Stomach smooth muscle (tissue), 2 donors: Measurements from ENCODE around the gene DZIP1L.

ENCODE experiments used
- H3K27ac ChIP-seq: one replicate; pipeline ENCODE4 v1.7.0; 2013; ENCODE audit warnings: mild to moderate bottlenecking, low read length, inconsistent platforms
- H3K27me3 ChIP-seq, 2 donors: one replicate each; pipeline ENCODE4 v1.7.0; 2013; ENCODE audit warnings: low read length in 2 of 2; ENCODE audit not compliant: insufficient read depth in 2 of 2, control insufficient read depth in 1 of 2
- H3K36me3 ChIP-seq, 2 donors: one replicate each; pipeline ENCODE4 v1.7.0; 2013; ENCODE audit warnings: low read length in 2 of 2; ENCODE audit not compliant: control insufficient read depth in 2 of 2, insufficient read depth in 2 of 2
- H3K4me1 ChIP-seq: one replicate; pipeline ENCODE4 v1.7.0; 2013; ENCODE audit warnings: low read length; ENCODE audit not compliant: control insufficient read depth, insufficient read depth
- H3K4me3 ChIP-seq, 2 donors: one replicate each; pipeline ENCODE4 v1.7.0; 2013; ENCODE audit warnings: low read length in 2 of 2
- H3K9ac ChIP-seq, 2 donors: one replicate each; pipeline ENCODE4 v1.7.0; 2013; ENCODE audit warnings: low read length in 2 of 2, mild to moderate bottlenecking in 1 of 2
- H3K9me3 ChIP-seq, 2 donors: one replicate each; pipeline ENCODE4 v1.7.0; 2013; ENCODE audit warnings: low read length in 2 of 2; ENCODE audit not compliant: control insufficient read depth in 2 of 2
- donor health status: healthy.
- donor health status: Pancreatic carcinoma.

The DZIP1L gene

GRCh38 chr3:138032567-138032966 lies 82.8 kb downstream of the DZIP1L start:
- no peaks in the 10 kb centered on the region for H3K9me3 ChIP-seq
- H3K4me1 ChIP-seq, result no peaks in the 10 kb centered on the region
- no peak overlapping the region for H3K27ac ChIP-seq
- H3K27me3 ChIP-seq, result no peaks in the 10 kb centered on the region
- no peak overlapping the region for H3K9ac ChIP-seq
- peaks cover 0 to 3% of the 10 kb centered on the region in 2 donors for H3K36me3 ChIP-seq
- no peak overlapping the region for H3K4me3 ChIP-seq

GRCh38 chr3:138031536-138031935 lies 83.9 kb downstream of the DZIP1L start:
- H3K27ac ChIP-seq, result no peak overlapping the region
- no peak overlapping the region for H3K9ac ChIP-seq
- H3K27me3 ChIP-seq, result no peaks in the 10 kb centered on the region
- H3K9me3 ChIP-seq, result no peaks in the 10 kb centered on the region
- H3K4me1 ChIP-seq, result no peaks in the 10 kb centered on the region
- no peak overlapping the region for H3K4me3 ChIP-seq
- peaks cover 0 to 3% of the 10 kb centered on the region in 2 donors for H3K36me3 ChIP-seq

GRCh38 chr3:138030734-138031280 lies 84.6 kb downstream of the DZIP1L start:
- Histone ChIP-seq H3K36me3 (peaks cover 0 to 3% of the 10 kb centered on the region in 2 donors), H3K27ac (no peak overlapping the region), H3K4me3 (no peak overlapping the region), H3K4me1 (no peaks in the 10 kb centered on the region), H3K27me3 (no peaks in the 10 kb centered on the region), H3K9me3 (no peaks in the 10 kb centered on the region), H3K9ac (no peak overlapping the region)

DNA sequence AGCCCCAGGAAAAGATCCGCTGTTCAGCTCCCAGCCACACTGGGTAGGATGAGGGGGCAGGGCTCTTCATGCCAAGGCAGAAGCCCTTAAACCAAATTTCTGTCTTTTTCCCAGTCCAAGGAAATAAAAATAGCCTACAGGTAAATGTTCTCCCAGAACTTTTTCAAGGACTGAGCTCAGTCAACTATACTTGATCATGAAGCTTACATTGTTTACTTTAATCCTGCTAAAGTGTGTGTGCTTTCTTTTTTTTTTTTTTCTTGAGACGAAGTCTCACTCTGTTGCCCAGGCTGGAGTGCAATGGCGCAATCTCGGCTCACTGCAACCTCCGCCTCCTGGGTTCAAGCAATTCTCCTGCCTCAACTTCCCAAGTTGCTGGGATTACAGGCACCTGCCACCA lies 87.6 kb downstream of the DZIP1L start:
- no peak overlapping the region for H3K4me3 ChIP-seq
- H3K27ac ChIP-seq, result no peak overlapping the region
- H3K4me1 ChIP-seq, result no peaks in the 10 kb centered on the region
- H3K27me3 ChIP-seq, result no peaks in the 10 kb centered on the region
- H3K9me3 ChIP-seq, result no peaks in the 10 kb centered on the region
- peaks cover 0 to 10% of the 10 kb centered on the region in 2 donors for H3K36me3 ChIP-seq
- no peak overlapping the region for H3K9ac ChIP-seq

- Histone ChIP-seq H3K9ac (no peak overlapping the region), H3K36me3 (peaks cover 0 to 6% of the 10 kb centered on the region in 2 donors), H3K27me3 (no peaks in the 10 kb centered on the region), H3K4me3 (no peak overlapping the region), H3K9me3 (no peaks in the 10 kb centered on the region), H3K4me1 (no peaks in the 10 kb centered on the region), H3K27ac (no peak overlapping the region)
These were observed 89.9 kb downstream of the DZIP1L start for GRCh38 chr3:138025553-138025952.

DNA sequence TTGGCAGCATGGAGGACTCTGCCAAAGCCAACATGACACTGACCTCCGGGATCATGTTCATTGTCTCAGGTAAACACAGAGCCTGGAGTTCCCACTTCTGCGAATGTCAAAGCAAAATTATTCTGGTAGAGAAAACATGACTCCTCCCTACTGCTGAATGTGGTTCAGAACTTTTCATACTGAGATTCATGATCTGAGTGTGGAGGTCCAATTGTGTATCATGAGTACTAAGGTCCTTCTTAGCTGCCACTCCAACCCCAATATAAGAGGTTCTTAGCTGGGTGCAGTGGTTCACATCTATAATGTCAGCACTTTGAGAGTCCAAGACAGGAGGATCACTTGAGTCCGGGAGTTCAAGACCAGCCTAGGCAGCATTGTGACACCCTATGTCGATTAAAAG lies 91.7 kb downstream of the DZIP1L start:
- H3K27ac ChIP-seq, result no peak overlapping the region
- no peaks in the 10 kb centered on the region for H3K4me1 ChIP-seq
- H3K36me3 ChIP-seq, result peaks cover 0 to 6% of the 10 kb centered on the region in 2 donors
- H3K4me3 ChIP-seq, result no peak overlapping the region
- H3K9me3 ChIP-seq, result no peaks in the 10 kb centered on the region
- H3K9ac ChIP-seq, result no peak overlapping the region
- H3K27me3 ChIP-seq, result no peaks in the 10 kb centered on the region

- H3K27ac ChIP-seq, result no peak overlapping the region
- peaks cover 0 to 8% of the 10 kb centered on the region in 2 donors for H3K36me3 ChIP-seq
- H3K9me3 ChIP-seq, result no peaks in the 10 kb centered on the region
- H3K27me3 ChIP-seq, result no peaks in the 10 kb centered on the region
- H3K9ac ChIP-seq, result no peak overlapping the region
- no peak overlapping the region for H3K4me3 ChIP-seq
- H3K4me1 ChIP-seq, result no peaks in the 10 kb centered on the region
These were observed 95.9 kb downstream of the DZIP1L start for GRCh38 chr3:138019281-138020069.

- no peaks in the 10 kb centered on the region for H3K4me1 ChIP-seq
- H3K9me3 ChIP-seq, result no peaks in the 10 kb centered on the region
- H3K27ac ChIP-seq, result no peak overlapping the region
These were observed 99.3 kb downstream of the DZIP1L start for GRCh38 chr3:138016065-138016464.

DNA sequence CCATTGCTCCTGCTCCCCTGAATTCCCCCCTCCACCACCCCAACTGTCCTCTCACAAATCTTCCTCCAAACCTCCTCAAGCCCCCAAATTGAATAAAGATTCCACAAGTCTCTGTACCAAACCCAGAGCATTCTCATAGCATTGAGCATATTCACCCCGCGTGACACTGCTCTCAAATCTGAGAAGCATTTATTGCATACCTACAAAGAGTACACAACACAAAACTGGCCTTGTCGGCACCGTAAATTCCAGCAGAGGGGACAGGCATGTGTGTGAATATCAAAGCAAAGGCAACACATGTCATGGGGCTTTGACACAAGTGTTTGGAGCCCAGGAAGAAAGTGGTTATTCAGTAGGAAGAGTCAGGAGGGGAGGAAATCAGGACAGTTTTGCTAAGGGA lies 102.9 kb downstream of the DZIP1L start:
- Histone ChIP-seq H3K27ac (no peak overlapping the region), H3K4me3 (no peak overlapping the region), H3K9me3 (no peaks in the 10 kb centered on the region), H3K27me3 (no peaks in the 10 kb centered on the region), H3K36me3 (no peaks in the 10 kb centered on the region), H3K9ac (no peak overlapping the region), H3K4me1 (no peaks in the 10 kb centered on the region)

More at GRCh38 chr3:138016065-138016464, 99.3 kb downstream of the DZIP1L start:
- H3K4me3 ChIP-seq, result no peak overlapping the region
- H3K9ac ChIP-seq, result no peak overlapping the region
- H3K36me3 ChIP-seq, result peaks cover 0 to 2% of the 10 kb centered on the region in 2 donors
- no peaks in the 10 kb centered on the region for H3K27me3 ChIP-seq
